ENCODE data around the gene KCNJ1.
A peak's percentile ranks its signal among the peaks of the same experiment; 100 is the strongest.

Gene KCNJ1

GRCh38 chr11:128906185-128907050 lies 39.3 kb upstream of the KCNJ1 start:
- H3K4me3 ChIP-seq (ENCODE audit: low read depth, low read length): no peak overlapping the region
- DNase-seq (ENCODE audit: low read depth): no peak
- TF ChIP-seq, protein P1, sequence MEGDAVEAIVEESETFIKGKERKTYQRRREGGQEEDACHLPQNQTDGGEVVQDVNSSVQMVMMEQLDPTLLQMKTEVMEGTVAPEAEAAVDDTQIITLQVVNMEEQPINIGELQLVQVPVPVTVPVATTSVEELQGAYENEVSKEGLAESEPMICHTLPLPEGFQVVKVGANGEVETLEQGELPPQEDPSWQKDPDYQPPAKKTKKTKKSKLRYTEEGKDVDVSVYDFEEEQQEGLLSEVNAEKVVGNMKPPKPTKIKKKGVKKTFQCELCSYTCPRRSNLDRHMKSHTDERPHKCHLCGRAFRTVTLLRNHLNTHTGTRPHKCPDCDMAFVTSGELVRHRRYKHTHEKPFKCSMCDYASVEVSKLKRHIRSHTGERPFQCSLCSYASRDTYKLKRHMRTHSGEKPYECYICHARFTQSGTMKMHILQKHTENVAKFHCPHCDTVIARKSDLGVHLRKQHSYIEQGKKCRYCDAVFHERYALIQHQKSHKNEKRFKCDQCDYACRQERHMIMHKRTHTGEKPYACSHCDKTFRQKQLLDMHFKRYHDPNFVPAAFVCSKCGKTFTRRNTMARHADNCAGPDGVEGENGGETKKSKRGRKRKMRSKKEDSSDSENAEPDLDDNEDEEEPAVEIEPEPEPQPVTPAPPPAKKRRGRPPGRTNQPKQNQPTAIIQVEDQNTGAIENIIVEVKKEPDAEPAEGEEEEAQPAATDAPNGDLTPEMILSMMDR (IDR thresholded peaks at IDR 0.05; ENCODE audit: low read depth, low read length, missing control alignments): no peak

GRCh38 chr11:128905345-128906184 lies 38.5 kb upstream of the KCNJ1 start:
- TF ChIP-seq, protein P1 (IDR thresholded peaks at IDR 0.05; ENCODE audit: low read depth, low read length, missing control alignments): peak; percentile 39
- DNase-seq (ENCODE audit: low read depth): no peak

DNA sequence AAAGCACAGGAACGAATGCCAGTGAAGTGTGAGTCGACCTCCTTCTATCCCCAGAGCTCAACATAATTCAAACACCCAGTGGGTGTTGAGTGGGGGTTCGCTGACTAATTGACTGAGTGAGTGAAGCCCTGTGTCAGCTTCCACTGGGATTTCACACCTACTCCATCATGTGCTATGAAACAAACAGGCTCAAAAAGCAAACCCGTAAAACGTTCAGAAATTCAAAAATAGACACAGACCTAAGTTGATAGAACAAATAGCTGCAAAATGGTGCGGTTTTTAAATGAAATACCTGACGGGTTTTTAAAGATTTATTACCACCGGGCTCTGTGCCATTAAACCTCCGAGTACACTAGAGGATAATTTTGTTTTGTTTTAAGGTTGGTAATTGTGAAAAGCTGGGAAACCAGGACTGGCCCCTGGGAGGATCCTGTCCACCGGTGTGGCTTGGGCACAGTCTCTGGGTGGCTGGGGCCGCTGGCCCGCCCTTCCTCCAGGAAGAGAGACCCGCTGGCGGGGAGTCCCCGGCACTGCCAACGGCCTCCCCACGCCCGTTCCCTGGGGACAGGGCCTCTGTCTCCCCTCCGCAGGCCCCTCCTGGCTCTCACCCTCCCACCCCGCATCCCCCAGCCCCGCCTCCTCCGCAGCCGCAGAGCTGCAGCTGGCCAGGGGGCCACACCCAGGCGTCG lies 37.7 kb upstream of the KCNJ1 start:
- H3K4me3 ChIP-seq (ENCODE audit: low read depth, low read length): no peak overlapping the region
- DNase-seq (ENCODE audit: low read depth): no peak
- TF ChIP-seq, protein P1 (IDR thresholded peaks at IDR 0.05; ENCODE audit: low read depth, low read length, missing control alignments): no peak

More at GRCh38 chr11:128905345-128906184, 38.5 kb upstream of the KCNJ1 start:
- H3K4me3 ChIP-seq (ENCODE audit: low read depth, low read length): no peak overlapping the region; the same call in 1 of the 2 replicates

GRCh38 chr11:128904303-128904655 lies 37.2 kb upstream of the KCNJ1 start:
- TF ChIP-seq, protein P1 (IDR thresholded peaks at IDR 0.05; ENCODE audit: low read depth, low read length, missing control alignments): no peak
- no peak for DNase-seq (ENCODE audit: low read depth)
- H3K4me3 ChIP-seq (ENCODE audit: low read depth, low read length): no peak overlapping the region

DNA sequence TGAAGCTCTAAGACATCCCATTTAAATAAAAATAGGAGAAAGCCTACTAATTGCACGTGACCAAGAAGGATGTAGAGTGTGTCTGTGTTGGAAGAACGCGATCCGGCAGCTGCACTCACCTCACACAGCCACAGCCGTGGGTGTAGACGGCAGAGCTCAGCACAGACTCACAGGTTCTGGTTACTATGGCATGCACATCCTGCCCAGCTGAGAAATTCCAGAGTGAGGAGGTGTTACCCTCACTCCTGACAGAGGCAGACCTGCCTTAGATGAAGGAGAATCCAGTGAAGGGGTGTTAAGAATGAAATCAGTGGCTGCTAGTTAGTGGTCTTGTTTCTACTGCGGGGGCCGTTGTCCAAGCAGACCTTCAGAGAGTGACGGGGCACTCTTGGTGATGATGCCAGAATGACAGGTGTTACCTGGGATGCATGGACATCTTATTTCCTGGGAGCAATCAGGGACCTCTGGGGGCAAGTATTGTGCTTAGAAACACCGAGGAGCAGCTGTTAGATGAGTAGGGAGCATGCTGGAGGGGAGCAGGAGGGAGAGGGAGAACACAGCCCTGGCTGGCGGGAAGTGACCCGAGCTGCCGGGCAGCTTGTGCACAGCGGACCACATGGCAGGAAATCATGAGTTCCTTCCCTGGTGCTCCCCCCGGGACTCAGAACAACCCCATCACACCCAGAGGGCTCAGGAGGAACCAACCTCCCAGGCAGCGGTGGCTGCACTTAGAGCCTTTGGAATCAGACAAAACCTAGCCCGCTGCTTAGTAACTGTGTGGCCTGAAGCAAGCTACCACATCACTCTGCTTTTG lies 36.4 kb upstream of the KCNJ1 start:
- DNase-seq (ENCODE audit: low read depth): no peak
- no peak overlapping the region for H3K4me3 ChIP-seq (ENCODE audit: low read depth, low read length)
- TF ChIP-seq, protein P1 (IDR thresholded peaks at IDR 0.05; ENCODE audit: low read depth, low read length, missing control alignments): no peak

DNA sequence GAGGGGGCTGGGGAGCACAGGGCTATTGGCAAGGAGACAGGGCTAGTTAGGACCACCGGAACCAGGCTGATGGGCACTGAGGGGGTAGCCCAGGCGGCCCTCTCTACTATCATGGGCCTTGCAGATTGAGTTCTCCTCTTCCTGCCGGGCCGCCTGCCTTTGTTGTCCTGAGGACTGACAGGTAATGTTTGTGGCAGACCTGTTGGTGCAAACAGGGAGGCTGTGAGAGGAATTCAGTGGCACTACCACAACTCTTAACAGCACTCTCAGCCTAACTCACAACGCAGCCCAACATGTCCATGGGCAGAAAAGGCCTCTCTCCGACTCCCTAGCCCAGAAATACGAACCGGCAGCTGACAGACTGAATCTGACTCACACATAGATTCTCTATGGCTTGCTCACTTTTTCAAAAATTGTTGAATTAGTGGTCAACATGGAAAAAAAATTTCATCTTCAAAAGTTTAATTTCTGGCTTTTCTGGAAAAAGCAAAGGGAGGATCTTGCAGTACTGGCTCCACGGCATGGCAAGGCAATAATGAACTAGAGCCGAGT lies 35.5 kb upstream of the KCNJ1 start:
- H3K4me3 ChIP-seq (ENCODE audit: low read depth, low read length): no peak overlapping the region
- TF ChIP-seq, protein P1 (IDR thresholded peaks at IDR 0.05; ENCODE audit: low read depth, low read length, missing control alignments): no peak
- no peak for DNase-seq (ENCODE audit: low read depth)
